HepG2 (cell line): ENCODE measurements around the gene GRM4. TPM values are rescaled to one million over a fixed set of nuclear protein-coding genes. Genes with fewer than 3 reads are reported as not detected.

Experiments used
- ATAC-seq: fragments of 200-7000 bp; cut with Tn5 transposase; 3 replicates; pipeline ENCODE4 v1.9.1; 2020; ENCODE audit warnings: mild to moderate bottlenecking, moderate library complexity
- BruUV-seq: library from RNA; stranded (reverse); fragments of 400-500 nt; replicated peaks from 2 replicates; lab custom pipeline; 2021; lab: Mats Ljungman, UMichigan
- CTCF ChIA-PET: fragments of 300-600 bp; formaldehyde crosslinking; extraction: SDS; loops from one replicate; lab custom pipeline; 2021; ENCODE audit warnings: low total read pairs, inconsistent platforms, low intra/inter-chr PET ratio; lab: Yijun Ruan, JAX
- POLR2A ChIA-PET: fragments of 350-600 bp; sonication (Branson Sonifier 250); formaldehyde crosslinking; loops from one replicate; lab custom pipeline; 2020; ENCODE audit warnings: antibody characterized with exemption, inconsistent platforms; lab: Yijun Ruan, JAX
- DNase-seq: peaks from one replicate; pipeline ENCODE4 v3.0.0-alpha.2; 2015; ENCODE audit warnings: low spot score
- FAIRE-seq: peaks from 3 replicates; lab custom pipeline; 2011; peaks lifted over from hg19 to GRCh38; lab: Jason Lieb, UNC
- H2AFZ ChIP-seq: one replicate; pipeline ENCODE4 v1.6.1; 2011; ENCODE audit warnings: low read length, inconsistent platforms
- H3K27ac ChIP-seq: fragments of 300-600 bp; 3 replicates; pipeline ENCODE4 v1.8.0; 2011; ENCODE audit warnings: mixed run types, mild to moderate bottlenecking, mixed read lengths, low read length, inconsistent platforms; ENCODE audit not compliant: insufficient read depth; ENCODE audit errors: extremely low read length
- H3K27me3 ChIP-seq, 2 experiments: fragments of 200-600 bp in 1 of 2; 2 replicates in 1 of 2; 3 replicates in 1 of 2; pipeline versions ENCODE4 v1.6.0 to v1.8.0; 2011; ENCODE audit warnings: low read length in 2 of 2, mild to moderate bottlenecking in 2 of 2, moderate library complexity in 2 of 2, inconsistent platforms in 1 of 2; ENCODE audit not compliant: insufficient read depth in 2 of 2, control insufficient read depth in 1 of 2
- H3K36me3 ChIP-seq, 2 experiments: fragments of 200-600 bp in 1 of 2; replicated peaks in 1 of 2; 2 replicates in 1 of 2; 3 replicates in 1 of 2; pipeline versions ENCODE4 v1.5.1 to v1.8.0; 2011; ENCODE audit warnings: low read length in 2 of 2, inconsistent platforms in 1 of 2; ENCODE audit not compliant: insufficient read depth in 2 of 2, control insufficient read depth in 1 of 2
- H3K4me1 ChIP-seq: 2 replicates; pipeline ENCODE4 v1.5.1; 2012; ENCODE audit warnings: low read length, inconsistent platforms; ENCODE audit not compliant: insufficient read depth
- H3K4me2 ChIP-seq: 2 replicates; pipeline ENCODE4 v1.6.0; 2011; ENCODE audit warnings: low read depth, low read length, inconsistent platforms
- H3K4me3 ChIP-seq, 3 experiments: fragments of 200-600 bp in 1 of 3; sonication (generic), shearing (Covaris generic) in 1 of 3; replicated peaks in 1 of 3; 2 replicates each; pipeline ENCODE4 v1.5.1; 2011 to 2016; ENCODE audit warnings: low read length in 3 of 3, inconsistent platforms in 2 of 3, low read depth in 2 of 3, mild to moderate bottlenecking in 2 of 3, control low read depth in 1 of 3, mixed read lengths in 1 of 3; ENCODE audit not compliant: insufficient read depth in 1 of 3
- H3K79me2 ChIP-seq: one replicate; pipeline ENCODE4 v1.6.1; 2011; ENCODE audit warnings: low read length, inconsistent platforms; ENCODE audit not compliant: insufficient read depth
- H3K9ac ChIP-seq: 2 replicates; pipeline ENCODE4 v1.6.0; 2011; ENCODE audit warnings: mild to moderate bottlenecking, low read depth, low read length, inconsistent platforms; ENCODE audit not compliant: insufficient read depth
- H3K9me3 ChIP-seq: 2 replicates; pipeline ENCODE4 v1.5.1; 2012; ENCODE audit warnings: mild to moderate bottlenecking, low read length
- H4K20me1 ChIP-seq: 2 replicates; pipeline ENCODE4 v1.6.0; 2011; ENCODE audit warnings: inconsistent platforms, mild to moderate bottlenecking, low read length, moderate library complexity; ENCODE audit not compliant: insufficient read depth
- FOXK2 ChIP-seq: fragments of 450-650 bp; IDR thresholded peaks from 2 replicates; pipeline ENCODE4 v1.6.1; 2016
- GFI1 ChIP-seq: sonication (generic); formaldehyde crosslinking; IDR thresholded peaks from 2 replicates; pipeline ENCODE4 v1.5.0; 2020; ENCODE audit warnings: missing genetic modification reagents, mild to moderate bottlenecking, borderline replicate concordance
- HHEX ChIP-seq: IDR thresholded peaks from 2 replicates; pipeline ENCODE4 v1.6.1; 2016; ENCODE audit warnings: control low read depth
- NR2F6 ChIP-seq, 2 experiments: IDR thresholded peaks; 2 replicates each; pipeline ENCODE4 v1.6.1; 2016; ENCODE audit warnings: antibody characterized with exemption in 1 of 2, mild to moderate bottlenecking in 1 of 2
- PCBP2 ChIP-seq: fragments of 200-400 bp; formaldehyde crosslinking; optimal IDR thresholded peaks from 2 replicates; pipeline ENCODE3; 2018; ENCODE audit warnings: low read length, low read depth; ENCODE audit not compliant: poor library complexity, severe bottlenecking
- SIN3A ChIP-seq: IDR thresholded peaks from 2 replicates; pipeline ENCODE4 v1.6.1; 2011; ENCODE audit warnings: low read depth, mild to moderate bottlenecking, control low read depth, low read length, borderline replicate concordance
- SRSF4 ChIP-seq: fragments of 200-400 bp; formaldehyde crosslinking; IDR thresholded peaks from one replicate; pipeline ENCODE4 v1.6.1; 2018; ENCODE audit warnings: mild to moderate bottlenecking, low read depth, low read length, moderate library complexity; ENCODE audit not compliant: poor library complexity, severe bottlenecking
- ZBTB25 ChIP-seq: IDR thresholded peaks from 2 replicates; pipeline ENCODE4 v1.6.1; 2018; ENCODE audit warnings: missing genetic modification reagents
- ZFP37 ChIP-seq: sonication (generic); formaldehyde crosslinking; IDR thresholded peaks from 2 replicates; pipeline ENCODE4 v1.4.0; 2020; ENCODE audit warnings: missing genetic modification reagents, borderline replicate concordance
- ZNF556 ChIP-seq: sonication (generic); formaldehyde crosslinking; IDR thresholded peaks from 2 replicates; pipeline ENCODE4 v1.4.0; 2020; ENCODE audit warnings: mild to moderate bottlenecking, missing genetic modification reagents, borderline replicate concordance
- ZNF768 ChIP-seq: sonication (generic); formaldehyde crosslinking; IDR thresholded peaks from 2 replicates; pipeline ENCODE4 v1.4.0; 2020; ENCODE audit warnings: missing genetic modification reagents
- WGBS: methylation state at CpG from one replicate; pipeline ENCODE4 v1.1.6; 2017; ENCODE audit warnings: low lambda C conversion rate; 5-methylcytosine and 5-hydroxymethylcytosine counted together
- in situ Hi-C: cut with HindIII; loops from 2 replicates; pipeline ENCODE4 v1.10.0; 2017; ENCODE audit warnings: low pct_unique_long_range_greater_than_20kb; ENCODE audit not compliant: extremely low pct_ligation_motif_present
- intact Hi-C: fragments of 100-400 bp; cut with micrococcal nuclease; formaldehyde crosslinking; loops from one replicate; pipeline ENCODE4 v1.10.0; 2022; ENCODE audit not compliant: unreplicated experiment
- polyA plus RNA-seq, 8 experiments: library from polyadenylated mRNA; depleted of rRNA in 3 of 8; stranded (reverse) in 7 of 8; unstranded in 1 of 8; fragments of >200 nt; fragmentation: Illumina TruSeq in 4 of 8; extraction: Trizol in 4 of 8; gene quantifications; 2 replicates each; pipeline versions ENCODE4 v1.2.1 to v1.2.3, GENCODE V29; 2011 to 2016; ENCODE audit warnings: low read depth in 4 of 8, missing spikeins in 1 of 8, mixed read lengths in 1 of 8; ENCODE audit not compliant: insufficient read depth in 1 of 8
- total RNA-seq, 5 experiments: library from RNA; depleted of rRNA; stranded (reverse); fragments of >200 nt; fragmentation: Illumina TruSeq; extraction: Trizol; gene quantifications; 2 replicates each; pipeline ENCODE4 v1.2.3, GENCODE V29; 2016; ENCODE audit warnings: low read depth in 1 of 5

GRM4 gene
- total and polyA plus RNA-seq, 2 of the 13 experiments (the other 11 are each of a cell fraction or from before 2014, with no cell fraction given): not detected

DNA sequence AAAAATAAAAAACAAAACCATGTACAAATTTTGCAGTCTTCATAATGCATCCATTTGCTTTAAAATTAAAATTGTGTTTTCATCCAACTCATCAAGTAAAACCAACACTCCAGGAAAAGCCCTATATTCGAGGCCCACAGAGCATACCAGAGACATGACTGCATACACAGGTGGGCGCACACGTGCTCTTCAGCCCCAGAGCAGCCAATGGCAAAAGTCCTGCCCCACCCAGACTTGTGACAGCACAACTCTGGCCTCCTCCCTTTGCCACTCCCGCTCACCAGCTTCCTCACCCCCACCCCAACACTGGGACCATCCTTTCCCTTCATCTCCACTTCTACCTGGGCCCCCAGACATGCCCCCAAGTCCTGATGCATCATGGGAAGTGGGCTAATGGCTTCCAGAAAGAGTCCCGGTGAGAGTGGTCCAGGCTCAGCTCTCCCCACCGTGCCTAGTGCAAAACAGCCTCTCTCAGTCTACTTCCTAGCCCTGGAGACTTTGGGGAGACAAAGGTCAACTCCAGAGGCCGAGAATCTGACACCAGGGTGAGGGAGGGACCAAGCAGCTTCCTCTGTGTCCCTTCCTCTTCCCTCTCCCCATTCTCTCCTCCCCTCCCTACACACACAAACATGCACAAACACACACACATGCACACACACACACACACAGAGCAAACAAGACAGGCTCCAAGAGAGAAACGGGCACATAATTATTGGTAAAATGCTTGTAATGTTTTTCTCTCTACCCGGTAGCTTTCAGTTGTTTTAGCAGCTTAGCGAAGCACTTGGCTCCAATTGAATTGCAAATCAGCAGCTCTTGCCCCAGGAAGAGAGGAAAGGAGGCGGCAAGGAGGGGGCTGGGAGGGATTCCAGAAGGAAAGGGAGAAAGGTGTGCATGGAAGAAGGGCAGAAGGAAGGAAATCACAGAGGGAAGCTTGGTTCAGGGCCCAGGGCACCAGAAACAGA lies 14.3 kb downstream of the GRM4 start:
- H3K4me3 ChIP-seq: no peak overlapping the region
- no peak overlapping the region for H2AFZ ChIP-seq
- no peak overlapping the region for H3K27ac ChIP-seq
- no peak overlapping the region for H3K9ac ChIP-seq
- H4K20me1 ChIP-seq: peaks cover 7% of the 10 kb centered on the region; the same call in 1 of the 2 replicates
- no TSS peak for BruUV-seq
- 1% methylated on average over 11 of the region's 11 CpGs for whole genome bisulfite sequencing
- FAIRE-seq (no peak), ATAC-seq (no peak), DNase-seq (no peak)
- intact Hi-C loops: no loop called here
- CTCF ChIA-PET: no interaction called here
- no peaks in the 10 kb centered on the region for H3K36me3 ChIP-seq
- no peaks in the 10 kb centered on the region for H3K4me1 ChIP-seq
- TF ChIP-seq PCBP2: peak; percentile 55
- no peak for TF ChIP-seq GFI1 (CRISPR knock-in tag)
- POLR2A ChIA-PET: no interaction called here
- H3K9me3 ChIP-seq: no peaks in the 10 kb centered on the region
- H3K27me3 ChIP-seq: peaks cover 4 to 18% of the 10 kb centered on the region in 2 experiments; a peak in 3 of 5 replicates
- in situ Hi-C loops: no loop called here
- H3K79me2 ChIP-seq: no peaks in the 10 kb centered on the region
- H3K4me2 ChIP-seq: no peak overlapping the region

- CTCF ChIA-PET: no interaction called here
- TF ChIP-seq NR2F6 (IDR thresholded peaks at IDR 0.05) (no peak), NR2F6 (CRISPR knock-in tag; IDR thresholded peaks at IDR 0.05) (no peak), ZNF768 (no peak), ZNF556 (CRISPR knock-in tag) (no peak), ZBTB25 (CRISPR knock-in tag) (no peak), SIN3A (no peak), SRSF4 (no peak), HHEX (no peak), ZFP37 (CRISPR knock-in tag) (no peak), FOXK2 (no peak)
Measured at GRCh38 chr6:34130862-34131261, 15.0 kb downstream of the GRM4 start.

More at GRCh38 chr6:34130862-34131261, 15.0 kb downstream of the GRM4 start:
- Histone ChIP-seq H3K27ac (no peak overlapping the region), H3K9me3 (no peaks in the 10 kb centered on the region), H2AFZ (no peak overlapping the region), H4K20me1 (peaks cover 7% of the 10 kb centered on the region; the same call in 1 of the 2 replicates), H3K36me3 (no peaks in the 10 kb centered on the region), H3K9ac (no peak overlapping the region), H3K4me2 (no peak overlapping the region), H3K27me3 (peaks cover 2 to 15% of the 10 kb centered on the region in 2 experiments; a peak in 3 of 5 replicates), H3K79me2 (no peaks in the 10 kb centered on the region), H3K4me3 (no peak overlapping the region), H3K4me1 (no peaks in the 10 kb centered on the region)
- WGBS: 5% methylated on average over 5 of the region's 5 CpGs
- in situ Hi-C loops (no loop called here), intact Hi-C loops (no loop called here)
- BruUV-seq: no TSS peak
- POLR2A ChIA-PET: no interaction called here
- ATAC-seq (no peak), DNase-seq (no peak), FAIRE-seq (no peak)
